Inflammatory macrophage treated with lipopolysaccharide for 1 hour (primary cell): ENCODE measurements around the gene FBXW7.
A peak's percentile ranks its signal among the peaks of the same experiment; 100 is the strongest.

Experiments used
- DNase-seq, 2 donors: peaks; one replicate each; pipeline ENCODE4 v3.0.0-alpha.2; 2020 to 2022

The FBXW7 gene

DNA sequence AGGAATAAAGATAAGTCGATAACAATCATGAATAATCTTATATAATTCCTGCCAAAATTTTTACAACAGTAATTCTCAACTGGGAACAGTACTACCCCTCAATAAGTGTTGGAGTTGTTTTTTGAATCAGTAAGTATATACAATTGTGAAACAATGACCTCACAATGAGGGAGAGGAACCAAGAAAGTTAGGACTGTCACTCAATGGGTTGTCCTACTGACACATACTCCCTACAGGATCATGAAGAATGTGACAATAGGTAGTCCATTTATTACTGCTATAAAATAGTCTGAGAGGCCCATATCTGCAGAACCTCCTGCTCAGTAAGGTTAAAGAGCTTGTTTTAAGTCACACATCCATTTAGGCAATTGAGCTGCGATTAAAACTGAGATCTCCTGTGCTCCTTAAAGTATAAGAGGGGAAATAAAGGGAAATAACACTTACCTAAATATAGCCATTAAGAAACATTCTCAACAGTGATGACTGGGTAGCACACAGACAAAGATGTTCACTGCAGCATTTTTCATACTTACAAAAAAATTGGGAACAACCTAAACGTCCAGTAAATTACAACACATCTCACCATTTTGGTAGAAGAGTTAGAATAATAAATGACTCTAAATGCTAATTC is 26.2 kb downstream of the FBXW7 start:
- peak; percentile 44 to 51 for DNase-seq

DNA sequence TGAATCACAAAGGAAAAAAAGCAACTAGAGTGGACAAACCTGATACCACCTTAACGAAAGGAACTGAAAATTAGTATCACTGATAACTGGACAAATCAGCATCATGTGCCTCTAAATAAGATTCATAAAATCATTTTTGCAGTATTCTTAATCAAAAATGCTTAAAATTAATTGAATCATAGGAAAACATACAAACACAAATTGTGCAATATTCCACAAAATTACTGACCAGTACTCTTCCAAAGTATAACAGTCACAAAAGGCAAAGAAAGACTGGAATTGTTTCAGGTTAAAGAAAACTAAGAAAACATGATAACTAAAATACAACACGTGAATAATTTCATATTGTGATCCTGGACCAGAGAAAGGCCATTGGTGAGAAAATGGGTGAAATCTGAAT is 27.1 kb downstream of the FBXW7 start:
- no peak for DNase-seq

- DNase-seq, result no peak
Observed at GRCh38 chr4:152508386-152508785, 27.5 kb downstream of the FBXW7 start.

- no peak for DNase-seq
Observed at GRCh38 chr4:152503653-152504290, 32.1 kb downstream of the FBXW7 start.

- DNase-seq, result no peak
Observed at GRCh38 chr4:152501846-152502536, 33.9 kb downstream of the FBXW7 start.

GRCh38 chr4:152500800-152501434 is 35.0 kb downstream of the FBXW7 start:
- DNase-seq, result peak; percentile 68 to 94

GRCh38 chr4:152500275-152500674 is 35.6 kb downstream of the FBXW7 start:
- DNase-seq, result no peak

DNA sequence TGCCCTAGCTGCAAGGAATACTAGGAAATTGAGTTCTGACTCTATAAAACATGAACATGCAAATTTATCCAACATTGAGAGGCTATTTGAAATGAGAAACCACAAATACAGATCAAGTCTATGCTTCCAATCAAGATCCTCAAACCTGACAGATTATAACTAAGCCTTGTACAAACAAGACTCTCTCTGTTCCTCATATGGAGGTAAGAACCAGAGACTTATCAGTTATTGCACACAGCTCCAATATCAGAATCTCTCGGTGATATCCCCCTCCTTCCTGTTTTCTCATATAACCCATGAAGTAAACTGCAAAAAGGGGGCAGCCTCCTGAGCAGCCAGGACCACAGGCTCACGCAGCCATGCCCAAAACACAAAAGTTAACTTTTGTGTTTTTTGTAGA is 36.5 kb downstream of the FBXW7 start:
- DNase-seq, result no peak

- DNase-seq, result no peak
Observed at GRCh38 chr4:152494020-152494419, 41.9 kb downstream of the FBXW7 start.

GRCh38 chr4:152488246-152488645 is 47.6 kb downstream of the FBXW7 start:
- no peak for DNase-seq

GRCh38 chr4:152486429-152487389 is 49.2 kb downstream of the FBXW7 start:
- DNase-seq, result no peak

DNA sequence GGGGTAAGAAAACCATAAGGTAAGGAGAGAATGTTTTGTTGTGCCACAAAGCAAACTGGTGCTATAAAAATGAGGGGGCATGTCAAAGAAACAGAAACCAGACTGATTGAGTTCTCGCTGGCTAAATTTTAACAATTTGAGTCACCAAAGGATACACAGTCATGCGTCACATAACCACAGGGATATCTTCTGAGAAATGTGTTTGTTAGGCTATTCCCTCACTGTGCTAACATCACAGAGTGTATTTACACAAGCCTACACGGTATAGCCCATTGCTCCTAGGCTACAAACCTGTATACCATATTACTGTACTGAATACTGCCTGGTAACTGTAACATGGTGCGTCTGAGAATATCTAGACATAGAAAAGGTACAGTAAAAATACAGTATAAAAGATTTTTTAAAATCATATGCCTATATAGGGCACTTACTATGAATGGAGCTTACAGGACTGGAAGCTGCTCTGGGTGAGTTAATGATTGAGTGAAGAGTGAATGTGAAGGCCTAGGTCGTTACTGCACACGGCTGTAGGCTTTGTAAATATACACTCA is 50.1 kb downstream of the FBXW7 start:
- no peak for DNase-seq

DNA sequence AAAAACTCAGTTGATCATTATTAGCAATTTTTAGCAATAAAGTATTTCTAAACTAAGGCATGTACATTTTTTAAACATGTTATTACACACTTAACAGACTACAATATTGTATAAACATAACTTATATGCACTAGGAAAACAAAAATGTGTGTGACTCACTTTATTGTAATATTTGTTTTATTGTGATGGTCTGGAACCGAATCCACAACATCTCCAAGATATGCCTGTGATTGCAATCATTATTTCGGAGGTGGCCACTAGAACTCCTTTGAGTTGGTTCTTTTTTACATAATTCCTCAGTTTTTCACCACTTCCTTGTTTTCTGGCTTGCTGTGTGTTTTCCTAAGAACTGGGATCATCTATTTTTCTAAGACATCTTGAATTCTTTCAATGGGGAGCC is 53.7 kb downstream of the FBXW7 start:
- DNase-seq, result no peak

DNA sequence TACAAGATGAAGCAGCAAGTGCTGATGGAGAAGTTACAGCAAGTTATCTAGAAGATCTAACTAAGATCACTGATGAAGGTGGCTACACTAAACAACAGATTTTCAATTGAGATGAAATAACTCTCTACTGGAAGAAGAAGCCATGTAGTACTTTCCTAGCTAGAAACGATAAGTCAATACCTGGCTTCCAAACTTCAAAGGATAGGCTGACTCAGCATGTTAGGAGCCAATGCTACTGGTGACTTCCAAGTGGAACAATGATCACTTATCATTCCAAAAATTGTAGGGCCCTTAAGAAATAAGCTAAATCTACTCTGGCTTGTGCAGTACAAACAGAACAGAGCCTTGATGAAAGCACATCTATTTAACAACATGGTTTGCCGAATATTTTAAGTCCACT is 55.0 kb downstream of the FBXW7 start:
- DNase-seq, result no peak

DNA sequence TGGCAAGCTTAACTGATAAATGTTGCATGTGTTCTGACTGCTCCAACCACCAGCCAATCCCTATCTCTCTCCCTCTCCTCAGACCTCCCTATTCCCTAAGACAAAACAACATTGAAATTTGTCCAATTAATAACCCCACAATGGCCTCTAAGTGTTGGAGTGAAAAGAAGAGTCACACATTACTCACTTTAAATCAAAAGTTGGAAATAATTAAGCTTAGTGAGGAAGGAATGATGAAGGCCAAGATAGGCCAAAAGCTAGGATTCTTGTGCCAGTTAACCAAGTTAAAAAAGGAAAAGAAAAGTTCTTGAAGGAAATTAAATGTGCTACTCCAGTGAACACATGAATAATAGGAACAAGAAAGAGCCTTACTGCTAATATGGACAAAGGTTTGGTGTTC is 55.6 kb downstream of the FBXW7 start:
- DNase-seq, result no peak

DNA sequence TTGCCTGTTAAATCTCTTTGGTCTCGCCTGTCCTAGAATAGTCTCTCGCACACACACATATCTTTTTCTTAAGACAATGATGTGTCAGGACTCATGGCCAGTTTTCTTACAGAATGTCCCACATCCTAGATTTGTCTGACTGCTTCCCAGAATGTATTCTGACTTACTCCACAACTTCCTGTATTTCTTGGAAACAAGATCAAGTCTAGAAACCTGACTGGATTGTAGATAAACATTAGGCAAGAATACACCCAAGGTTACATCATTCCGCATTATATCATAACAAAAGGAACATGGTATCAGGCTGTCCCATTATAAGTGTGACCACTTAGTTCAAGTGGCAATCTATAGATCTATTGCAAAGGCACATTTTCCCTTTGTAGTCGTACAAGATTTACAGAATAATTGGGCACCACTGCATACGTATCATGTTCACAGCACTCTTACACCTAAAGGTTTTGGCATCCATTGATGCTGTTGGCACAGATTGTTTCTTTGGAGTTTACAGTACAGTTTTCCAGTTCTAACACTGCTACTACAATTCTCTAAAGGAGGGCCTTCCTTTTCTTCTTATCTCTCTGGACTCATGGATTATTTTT is 56.4 kb downstream of the FBXW7 start:
- peak in 1 of 2 donors; percentile 22 for DNase-seq

DNA sequence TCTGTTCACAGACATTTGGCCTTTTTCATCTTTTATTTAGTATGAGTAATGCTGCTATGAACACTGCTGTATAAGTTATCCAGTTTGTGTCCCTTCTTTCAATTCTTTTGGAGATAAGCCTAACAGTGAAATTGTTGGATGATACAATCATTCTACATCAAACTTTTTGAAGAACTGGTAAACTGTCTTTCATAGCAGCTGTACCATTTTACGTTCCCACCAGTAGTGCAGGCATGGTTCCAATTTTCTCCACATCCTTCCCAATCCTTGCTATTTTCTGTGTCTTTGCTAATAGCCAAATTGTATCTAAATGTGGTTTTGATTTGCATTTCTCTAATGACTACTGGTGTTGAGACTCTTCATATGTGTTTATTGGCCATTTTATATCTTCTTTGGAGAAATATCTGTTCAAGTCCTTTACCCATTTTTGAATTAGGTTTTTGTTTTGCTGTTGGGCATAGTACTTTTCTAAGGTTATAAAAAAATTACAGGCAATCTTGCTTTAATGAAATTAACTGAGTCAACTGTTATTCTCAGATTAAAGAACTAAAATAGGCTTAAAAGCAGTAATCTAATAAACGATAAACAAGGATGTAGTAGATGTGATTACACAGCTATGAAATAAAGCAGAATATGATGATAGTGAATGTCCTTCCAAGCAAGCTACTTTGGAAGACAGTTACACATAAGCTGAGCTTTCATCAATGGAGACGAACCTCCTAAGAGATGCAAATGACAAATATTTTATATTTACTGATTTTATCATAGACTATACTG is 57.2 kb downstream of the FBXW7 start:
- no peak for DNase-seq

DNA sequence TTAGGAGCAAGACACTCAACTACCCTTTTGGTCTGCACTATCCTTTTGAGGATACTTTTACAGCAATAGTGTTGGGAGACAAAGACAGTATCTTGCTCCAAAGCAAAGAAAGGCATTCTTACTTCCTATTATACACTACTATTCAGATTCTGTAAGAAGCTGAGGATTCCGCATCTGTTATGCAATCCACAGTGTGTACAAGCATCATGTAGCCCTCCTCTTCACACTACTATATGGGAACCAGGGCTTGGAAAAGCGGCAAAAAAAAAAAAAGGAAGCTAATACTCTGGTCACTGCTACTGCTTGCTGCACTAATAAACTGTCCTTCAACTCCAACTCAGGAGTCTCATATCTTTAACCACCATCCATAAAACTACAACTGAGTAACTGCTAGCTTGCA is 59.1 kb downstream of the FBXW7 start:
- DNase-seq, result peak; percentile 68 to 80

DNA sequence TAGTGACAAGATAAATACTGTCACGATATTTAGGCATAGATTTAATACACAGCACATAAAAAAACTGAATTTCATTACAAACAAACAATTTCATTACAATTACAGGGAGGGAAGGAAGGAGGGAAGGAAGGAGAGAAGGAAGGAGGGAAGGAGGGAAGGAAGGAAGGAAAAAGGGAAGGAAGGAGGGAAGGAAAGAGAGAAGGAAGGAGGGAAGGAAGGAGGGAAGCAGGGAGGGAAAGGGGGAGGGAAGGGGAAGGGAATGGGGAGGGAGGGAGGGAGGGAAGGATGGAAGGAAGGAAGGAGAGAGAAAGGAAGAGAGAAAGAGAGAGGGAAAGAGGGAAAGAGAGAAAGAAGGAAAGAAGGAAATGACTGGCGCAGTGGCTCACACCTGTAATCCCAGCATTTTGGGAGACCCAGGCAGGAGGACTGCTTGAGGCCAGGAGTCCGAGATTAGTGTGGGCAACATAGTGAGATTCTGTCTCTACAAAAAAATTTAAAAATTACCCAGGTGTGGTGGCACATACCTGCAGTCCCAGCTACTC is 64.6 kb downstream of the FBXW7 start:
- DNase-seq, result no peak

- peak; percentile 43 to 48 for DNase-seq
Observed at GRCh38 chr4:152468408-152468807, 67.5 kb downstream of the FBXW7 start.

- DNase-seq, result peak; percentile 35 to 70
Observed at GRCh38 chr4:152467101-152467500, 68.8 kb downstream of the FBXW7 start.
